KMS-11 (cell line): ENCODE measurements around the gene TENM4.

ENCODE experiments used
- H2AFZ ChIP-seq: fragments of 200-600 bp; sonication (generic); 2 replicates; pipeline ENCODE4 v1.6.1; 2016; ENCODE audit warnings: antibody characterized with exemption, mixed run types, low read depth
- H3K27ac ChIP-seq: fragments of 200-600 bp; sonication (generic); 2 replicates; pipeline ENCODE4 v1.6.1; 2016; ENCODE audit warnings: mild to moderate bottlenecking, mixed run types
- H3K27me3 ChIP-seq: fragments of 200-600 bp; sonication (generic); 2 replicates; pipeline ENCODE4 v1.6.1; 2017; ENCODE audit warnings: mild to moderate bottlenecking, low read depth, mixed run types, moderate library complexity; ENCODE audit not compliant: insufficient read depth
- H3K36me3 ChIP-seq: fragments of 200-600 bp; sonication (generic); 2 replicates; pipeline ENCODE4 v1.6.1; 2017; ENCODE audit warnings: mild to moderate bottlenecking, mixed run types; ENCODE audit not compliant: insufficient read depth
- H3K4me1 ChIP-seq: fragments of 200-600 bp; sonication (generic); 2 replicates; pipeline ENCODE4 v1.6.1; 2016; ENCODE audit warnings: mild to moderate bottlenecking, low read depth, mixed run types; ENCODE audit not compliant: poor library complexity, severe bottlenecking
- H3K4me2 ChIP-seq: fragments of 200-600 bp; sonication (generic); 2 replicates; pipeline ENCODE4 v1.7.0; 2016; ENCODE audit warnings: mild to moderate bottlenecking, mixed run types
- H3K4me3 ChIP-seq: fragments of 200-600 bp; sonication (generic); IDR thresholded peaks from 2 replicates; pipeline ENCODE4 v1.6.1; 2017; ENCODE audit warnings: low read depth, low read length, mixed read lengths; ENCODE audit not compliant: insufficient read depth
- H3K79me2 ChIP-seq: fragments of 200-600 bp; sonication (generic); 2 replicates; pipeline ENCODE4 v1.6.1; 2016; ENCODE audit warnings: low read depth, mixed run types; ENCODE audit not compliant: insufficient read depth
- H3K9ac ChIP-seq: fragments of 200-600 bp; sonication (generic); 2 replicates; pipeline ENCODE4 v1.6.1; 2016; ENCODE audit warnings: mild to moderate bottlenecking, mixed run types
- H4K20me1 ChIP-seq: fragments of 200-600 bp; sonication (generic); 2 replicates; pipeline ENCODE4 v1.6.1; 2016; ENCODE audit warnings: mild to moderate bottlenecking, mixed run types; ENCODE audit not compliant: insufficient read depth
- TF ChIP-seq, protein P1 (sequence below): fragments of 200-600 bp; sonication (generic); conservative IDR thresholded peaks from 2 replicates; pipeline ENCODE4 v1.6.1; 2017; ENCODE audit warnings: low read depth, mild to moderate bottlenecking, antibody characterized with exemption, low read length, moderate library complexity, mixed read lengths

The TENM4 gene

DNA sequence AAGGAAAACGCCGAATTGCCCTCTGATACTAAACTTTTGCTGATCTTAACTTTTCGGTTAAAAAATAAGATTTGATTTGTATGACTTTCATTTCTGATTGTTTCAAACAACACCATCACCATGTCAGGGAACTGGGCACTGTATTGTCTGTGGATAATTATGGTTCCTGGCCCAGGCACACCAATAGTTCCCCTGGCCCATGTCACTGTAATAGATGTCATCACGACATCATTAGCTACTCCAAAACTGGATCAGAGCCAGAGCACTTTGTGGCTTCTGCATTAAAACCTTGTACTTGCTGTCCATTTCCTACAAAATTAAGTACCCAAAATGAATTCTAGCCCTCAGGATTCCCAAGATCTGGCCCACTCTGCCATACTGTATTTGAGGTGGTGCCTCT is 746.7 kb downstream of the TENM4 start:
- H3K27me3 ChIP-seq, result no peaks in the 10 kb centered on the region

DNA sequence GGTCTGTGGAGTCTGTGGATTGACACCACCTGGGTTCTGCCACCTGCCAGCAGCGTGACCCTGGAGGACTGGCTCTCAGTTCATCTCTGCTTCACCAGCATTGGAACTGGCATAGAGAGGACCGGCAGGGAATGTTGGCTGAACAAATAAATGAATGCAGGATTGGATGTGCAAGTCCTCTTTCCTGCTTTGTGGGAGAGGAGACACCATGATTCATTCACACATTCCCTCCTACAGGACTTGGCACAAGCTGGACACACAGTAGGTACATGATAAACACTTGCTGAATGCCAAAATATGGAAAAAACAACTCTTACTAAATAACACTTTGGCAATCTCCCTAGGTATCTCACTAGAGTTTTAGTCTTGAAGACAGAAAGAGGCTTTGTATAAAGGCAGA is 749.6 kb downstream of the TENM4 start:
- Histone ChIP-seq H3K79me2 (no peaks in the 10 kb centered on the region), H4K20me1 (no peaks in the 10 kb centered on the region), H3K27ac (no peak overlapping the region), H3K4me3 (no peak overlapping the region), H2AFZ (no peak overlapping the region), H3K4me1 (no peaks in the 10 kb centered on the region), H3K9ac (no peak overlapping the region), H3K27me3 (no peaks in the 10 kb centered on the region), H3K4me2 (no peak overlapping the region), H3K36me3 (no peaks in the 10 kb centered on the region)
- TF ChIP-seq, protein P1, sequence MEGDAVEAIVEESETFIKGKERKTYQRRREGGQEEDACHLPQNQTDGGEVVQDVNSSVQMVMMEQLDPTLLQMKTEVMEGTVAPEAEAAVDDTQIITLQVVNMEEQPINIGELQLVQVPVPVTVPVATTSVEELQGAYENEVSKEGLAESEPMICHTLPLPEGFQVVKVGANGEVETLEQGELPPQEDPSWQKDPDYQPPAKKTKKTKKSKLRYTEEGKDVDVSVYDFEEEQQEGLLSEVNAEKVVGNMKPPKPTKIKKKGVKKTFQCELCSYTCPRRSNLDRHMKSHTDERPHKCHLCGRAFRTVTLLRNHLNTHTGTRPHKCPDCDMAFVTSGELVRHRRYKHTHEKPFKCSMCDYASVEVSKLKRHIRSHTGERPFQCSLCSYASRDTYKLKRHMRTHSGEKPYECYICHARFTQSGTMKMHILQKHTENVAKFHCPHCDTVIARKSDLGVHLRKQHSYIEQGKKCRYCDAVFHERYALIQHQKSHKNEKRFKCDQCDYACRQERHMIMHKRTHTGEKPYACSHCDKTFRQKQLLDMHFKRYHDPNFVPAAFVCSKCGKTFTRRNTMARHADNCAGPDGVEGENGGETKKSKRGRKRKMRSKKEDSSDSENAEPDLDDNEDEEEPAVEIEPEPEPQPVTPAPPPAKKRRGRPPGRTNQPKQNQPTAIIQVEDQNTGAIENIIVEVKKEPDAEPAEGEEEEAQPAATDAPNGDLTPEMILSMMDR, result no peak

More for the DNA sequence above, 746.7 kb downstream of the TENM4 start:
- Histone ChIP-seq H4K20me1 (no peaks in the 10 kb centered on the region), H3K4me3 (no peak overlapping the region), H3K27ac (no peak overlapping the region), H3K36me3 (no peaks in the 10 kb centered on the region), H3K4me1 (no peaks in the 10 kb centered on the region), H2AFZ (no peak overlapping the region), H3K79me2 (no peaks in the 10 kb centered on the region), H3K9ac (no peak overlapping the region), H3K4me2 (no peak overlapping the region)
- TF ChIP-seq, protein P1, result no peak

DNA sequence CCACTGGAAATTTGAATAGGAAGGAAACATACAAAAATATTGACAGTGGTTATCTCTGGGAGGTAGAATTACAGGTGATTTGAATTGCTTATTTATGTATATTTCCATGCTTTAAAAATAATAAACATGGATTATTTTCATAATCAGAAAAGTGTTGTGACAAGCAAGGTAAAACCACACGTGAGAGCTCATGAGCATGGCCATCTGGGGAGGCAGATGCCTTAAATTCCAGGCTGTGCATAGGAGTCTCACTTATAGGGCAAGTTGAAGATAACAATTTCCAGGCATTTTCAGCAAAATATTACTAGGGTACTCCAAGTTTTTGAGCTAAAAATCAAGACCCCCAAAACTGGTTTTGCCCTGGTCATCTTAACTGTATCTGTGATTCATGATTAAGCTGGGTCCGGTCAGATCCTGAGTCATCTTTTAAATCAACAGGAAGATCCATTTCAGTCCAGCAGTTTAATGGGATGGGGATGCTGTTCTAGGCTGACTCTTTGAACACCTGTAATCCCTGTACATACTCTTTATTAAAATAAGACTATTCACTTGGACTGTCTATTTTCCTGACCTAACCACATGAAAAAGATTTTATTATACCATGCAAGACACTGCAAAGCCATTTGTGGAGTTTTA is 750.4 kb downstream of the TENM4 start:
- no peak overlapping the region for H2AFZ ChIP-seq
- H3K27ac ChIP-seq, result no peak overlapping the region
- H3K36me3 ChIP-seq, result no peaks in the 10 kb centered on the region
- H3K27me3 ChIP-seq, result no peaks in the 10 kb centered on the region
- no peaks in the 10 kb centered on the region for H3K79me2 ChIP-seq
- TF ChIP-seq, protein P1, result no peak
- H4K20me1 ChIP-seq, result no peaks in the 10 kb centered on the region
- no peak overlapping the region for H3K9ac ChIP-seq
- no peak overlapping the region for H3K4me3 ChIP-seq
- H3K4me1 ChIP-seq, result no peaks in the 10 kb centered on the region
- no peak overlapping the region for H3K4me2 ChIP-seq

DNA sequence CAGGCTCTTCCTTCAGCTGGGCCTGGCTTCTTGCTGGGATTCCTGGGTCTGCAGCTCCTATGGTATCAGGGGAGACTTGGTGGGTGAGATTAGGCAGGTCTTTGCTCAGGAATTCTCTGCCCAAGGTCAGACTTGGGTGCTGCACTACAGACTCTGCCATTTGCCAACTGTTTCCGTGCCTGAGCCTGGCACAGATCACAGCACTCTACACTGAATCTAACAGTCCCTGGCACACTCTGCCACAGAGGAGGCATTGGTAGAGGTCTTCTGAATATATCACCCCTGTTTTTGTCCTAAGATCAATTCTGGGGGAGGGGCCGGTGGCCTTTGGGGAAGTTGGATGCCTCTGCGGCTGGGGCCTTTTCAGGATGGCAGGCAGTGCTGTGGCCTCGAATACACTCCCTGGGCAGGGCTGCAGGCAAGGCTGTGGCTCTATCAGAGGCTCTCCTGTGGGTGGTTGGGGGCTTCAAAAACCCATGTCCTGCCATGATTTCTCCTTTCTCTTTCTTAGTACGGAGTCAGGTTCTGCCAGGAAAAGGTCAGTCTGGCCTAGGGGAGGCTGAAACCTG is 751.2 kb downstream of the TENM4 start:
- no peak overlapping the region for H3K4me3 ChIP-seq
- H3K4me1 ChIP-seq, result no peaks in the 10 kb centered on the region
- H3K27me3 ChIP-seq, result no peaks in the 10 kb centered on the region
- H4K20me1 ChIP-seq, result no peaks in the 10 kb centered on the region
- H3K4me2 ChIP-seq, result no peak overlapping the region
- H3K9ac ChIP-seq, result no peak overlapping the region
- no peak overlapping the region for H3K27ac ChIP-seq
- no peak overlapping the region for H2AFZ ChIP-seq
- TF ChIP-seq, protein P1, result no peak
- H3K36me3 ChIP-seq, result no peaks in the 10 kb centered on the region
- no peaks in the 10 kb centered on the region for H3K79me2 ChIP-seq
